Central memory CD8-positive, alpha-beta T cell (primary cell): ENCODE results near the gene SNRPA.
"Not testable (repeated sequence)": the region's sequence is repeated elsewhere in the genome, so short reads cannot be mapped to it uniquely, and the experiment has no call there.

Experiments used
- ATAC-seq: fragments of 150-1000 bp; cut with Tn5 transposase; replicated peaks from 2 replicates; pipeline ENCODE4 v1.10.0; 2022; ENCODE audit warnings: mild to moderate bottlenecking, moderate FRiP score, moderate number of reproducible peaks; ENCODE audit not compliant: poor library complexity, severe bottlenecking; ENCODE audit errors: extremely low read depth
- DNase-seq, 2 donors: peaks; one replicate each; pipeline ENCODE4 v3.0.0; 2021; ENCODE audit warnings: low spot score in 2 of 2
- H3K27ac Mint-ChIP-seq: one replicate; pipeline ENCODE4 v1.8.0; 2022; ENCODE audit warnings: low read depth, mild to moderate bottlenecking, moderate library complexity, mixed read lengths
- H3K27me3 Mint-ChIP-seq: one replicate; pipeline ENCODE4 v1.8.0; 2022; ENCODE audit warnings: mixed read lengths
- H3K36me3 Mint-ChIP-seq: one replicate; pipeline ENCODE4 v1.8.0; 2022; ENCODE audit warnings: mild to moderate bottlenecking, moderate library complexity, mixed read lengths; ENCODE audit not compliant: insufficient read depth
- H3K4me1 Mint-ChIP-seq: one replicate; pipeline ENCODE4 v1.8.0; 2022; ENCODE audit warnings: mixed read lengths
- H3K4me3 Mint-ChIP-seq: one replicate; pipeline ENCODE4 v1.8.0; 2022; ENCODE audit warnings: mild to moderate bottlenecking, moderate library complexity, mixed read lengths
- H3K9me3 Mint-ChIP-seq: one replicate; pipeline ENCODE4 v1.8.0; 2022; ENCODE audit warnings: mixed read lengths

Gene SNRPA

GRCh38 chr19:40758491-40758890 is 7.5 kb downstream of the SNRPA start:
- no peak overlapping the region for H3K27ac Mint-ChIP-seq
- DNase-seq (no peak), ATAC-seq (no peak)
- H3K36me3 Mint-ChIP-seq = peaks cover 73% of the 10 kb centered on the region
- H3K9me3 Mint-ChIP-seq = no peaks in the 10 kb centered on the region
- no peaks in the 10 kb centered on the region for H3K27me3 Mint-ChIP-seq
- H3K4me1 Mint-ChIP-seq = peaks cover 62% of the 10 kb centered on the region
- no peak overlapping the region for H3K4me3 Mint-ChIP-seq

GRCh38 chr19:40759352-40759751 is 8.3 kb downstream of the SNRPA start:
- peaks cover 67% of the 10 kb centered on the region for H3K4me1 Mint-ChIP-seq
- DNase-seq (no peak), ATAC-seq (no peak)
- H3K36me3 Mint-ChIP-seq = peaks cover 78% of the 10 kb centered on the region
- H3K27ac Mint-ChIP-seq = peak overlapping the region; percentile 33
- no peaks in the 10 kb centered on the region for H3K27me3 Mint-ChIP-seq
- H3K4me3 Mint-ChIP-seq = no peak overlapping the region
- H3K9me3 Mint-ChIP-seq = no peaks in the 10 kb centered on the region

- peaks cover 55% of the 10 kb centered on the region for H3K4me1 Mint-ChIP-seq
- no peak for ATAC-seq
These were observed 11.9 kb downstream of the SNRPA start for GRCh38 chr19:40762754-40763470.

GRCh38 chr19:40763526-40763925 is 12.5 kb downstream of the SNRPA start:
- DNase-seq (no peak), ATAC-seq (no peak)
- Mint-ChIP-seq H3K27me3 (no peaks in the 10 kb centered on the region), H3K4me1 (peaks cover 50% of the 10 kb centered on the region), H3K27ac (peak overlapping the region; percentile 90), H3K36me3 (peaks cover 85% of the 10 kb centered on the region), H3K4me3 (peak overlapping the region; percentile 24), H3K9me3 (no peaks in the 10 kb centered on the region)

More at GRCh38 chr19:40762754-40763470, 11.9 kb downstream of the SNRPA start:
- Mint-ChIP-seq H3K4me3 (peak overlapping the region; percentile 48), H3K27ac (peak overlapping the region; percentile 90), H3K36me3 (peaks cover 89% of the 10 kb centered on the region), H3K9me3 (no peaks in the 10 kb centered on the region), H3K27me3 (no peaks in the 10 kb centered on the region)
- DNase-seq = no peak

- ATAC-seq (no peak), DNase-seq (no peak)
- peak overlapping the region; percentile 24 for H3K4me3 Mint-ChIP-seq
- H3K27ac Mint-ChIP-seq = peak overlapping the region; percentile 90
- peaks cover 84% of the 10 kb centered on the region for H3K36me3 Mint-ChIP-seq
- peaks cover 49% of the 10 kb centered on the region for H3K4me1 Mint-ChIP-seq
- no peaks in the 10 kb centered on the region for H3K27me3 Mint-ChIP-seq
- H3K9me3 Mint-ChIP-seq = no peaks in the 10 kb centered on the region
These were observed 13.0 kb downstream of the SNRPA start for GRCh38 chr19:40763963-40764362.

GRCh38 chr19:40766385-40766784 is 15.4 kb downstream of the SNRPA start:
- peaks cover 70% of the 10 kb centered on the region for H3K36me3 Mint-ChIP-seq
- DNase-seq, H3K4me3 Mint-ChIP-seq, H3K27me3 Mint-ChIP-seq, ATAC-seq, H3K9me3 Mint-ChIP-seq: not testable (repeated sequence)
- peaks cover 53% of the 10 kb centered on the region for H3K4me1 Mint-ChIP-seq
- peak overlapping the region; percentile 90 for H3K27ac Mint-ChIP-seq

- no peak overlapping the region for H3K27ac Mint-ChIP-seq
- no peaks in the 10 kb centered on the region for H3K27me3 Mint-ChIP-seq
- H3K4me3 Mint-ChIP-seq = no peak overlapping the region
- peaks cover 30% of the 10 kb centered on the region for H3K4me1 Mint-ChIP-seq
- no peaks in the 10 kb centered on the region for H3K9me3 Mint-ChIP-seq
- peaks cover 45% of the 10 kb centered on the region for H3K36me3 Mint-ChIP-seq
- no peak for DNase-seq
- no peak for ATAC-seq
These were observed 17.9 kb downstream of the SNRPA start for GRCh38 chr19:40768869-40769268.

- peaks cover 21% of the 10 kb centered on the region for H3K36me3 Mint-ChIP-seq
- not testable (repeated sequence) for ATAC-seq, H3K4me1 Mint-ChIP-seq, H3K27ac Mint-ChIP-seq, H3K27me3 Mint-ChIP-seq, H3K4me3 Mint-ChIP-seq, H3K9me3 Mint-ChIP-seq, DNase-seq
These were observed 20.3 kb downstream of the SNRPA start for GRCh38 chr19:40771101-40771862.

GRCh38 chr19:40774916-40775631 is 24.1 kb downstream of the SNRPA start, which contains the start of gene MIA:
Gene MIA, plus strand, starts transcription at chr19:40775521. Its CDS starts 22 bp downstream, at chr19:40775543.
- H3K36me3 Mint-ChIP-seq = peaks cover 14% of the 10 kb centered on the region
- H3K27ac Mint-ChIP-seq = no peak within 1 kb of the TSS
- H3K4me3 Mint-ChIP-seq = no peak within 1 kb of the TSS
- peaks cover 40% of the 10 kb centered on the region for H3K4me1 Mint-ChIP-seq
- H3K9me3 Mint-ChIP-seq = no peaks in the 10 kb centered on the region
- H3K27me3 Mint-ChIP-seq = no peaks in the 10 kb centered on the region
- DNase-seq (no peak), ATAC-seq (no peak)

- Mint-ChIP-seq H3K4me3 (no peak overlapping the region), H3K27ac (no peak overlapping the region), H3K9me3 (no peaks in the 10 kb centered on the region), H3K4me1 (peaks cover 42% of the 10 kb centered on the region), H3K27me3 (no peaks in the 10 kb centered on the region), H3K36me3 (peaks cover 18% of the 10 kb centered on the region)
- no peak for ATAC-seq
- no peak for DNase-seq
These were observed 24.6 kb downstream of the SNRPA start for GRCh38 chr19:40775632-40776022.

- ATAC-seq = no peak
- H3K4me1 Mint-ChIP-seq = peaks cover 40% of the 10 kb centered on the region
- no peaks in the 10 kb centered on the region for H3K9me3 Mint-ChIP-seq
- H3K36me3 Mint-ChIP-seq = peaks cover 21% of the 10 kb centered on the region
- H3K4me3 Mint-ChIP-seq = no peak overlapping the region
- H3K27me3 Mint-ChIP-seq = no peaks in the 10 kb centered on the region
- peak overlapping the region; percentile 94 for H3K27ac Mint-ChIP-seq
- no peak for DNase-seq
These were observed 25.4 kb downstream of the SNRPA start for GRCh38 chr19:40776364-40776763.

GRCh38 chr19:40776932-40777644 is 26.1 kb downstream of the SNRPA start:
- DNase-seq (peak; percentile 79 to 90), ATAC-seq (peak; percentile 84)
- H3K9me3 Mint-ChIP-seq = no peaks in the 10 kb centered on the region
- peak overlapping the region; percentile 91 for H3K4me3 Mint-ChIP-seq
- peaks cover 40% of the 10 kb centered on the region for H3K4me1 Mint-ChIP-seq
- H3K36me3 Mint-ChIP-seq = peaks cover 22% of the 10 kb centered on the region
- peak overlapping the region; percentile 94 for H3K27ac Mint-ChIP-seq
- H3K27me3 Mint-ChIP-seq = no peaks in the 10 kb centered on the region
